RWPE2 (cell line): ENCODE measurements around the gene ALOX15.

Source experiments
- ATAC-seq: fragments of 200-7000 bp; cut with Tn5 transposase; 3 replicates; pipeline ENCODE4 v1.9.1; 2021; ENCODE audit warnings: low read depth
- DNase-seq: peaks from one replicate; pipeline ENCODE4 v3.0.0-alpha.2; 2020; ENCODE audit warnings: low spot score
- H3K27ac ChIP-seq: fragments of 450-650 bp; 2 replicates; pipeline ENCODE4 v1.5.1; 2017; ENCODE audit warnings: mild to moderate bottlenecking; ENCODE audit not compliant: poor library complexity, severe bottlenecking
- H3K27me3 ChIP-seq: fragments of 250-450 bp; sonication (Bioruptor Pico); 2 replicates; pipeline ENCODE4 v1.5.1; 2021; ENCODE audit warnings: mild to moderate bottlenecking, moderate library complexity; ENCODE audit not compliant: insufficient read depth, poor library complexity, severe bottlenecking
- H3K36me3 ChIP-seq: fragments of 250-450 bp; sonication (Bioruptor Pico); 2 replicates; pipeline ENCODE4 v1.5.1; 2020; ENCODE audit warnings: low read depth, mild to moderate bottlenecking, moderate library complexity
- H3K4me1 ChIP-seq: fragments of 250-450 bp; sonication (Bioruptor Pico); 2 replicates; pipeline ENCODE4 v1.5.1; 2021; ENCODE audit warnings: mild to moderate bottlenecking, moderate library complexity; ENCODE audit not compliant: insufficient read depth, poor library complexity, severe bottlenecking
- H3K4me3 ChIP-seq: fragments of 250-450 bp; sonication (Bioruptor Pico); 2 replicates; pipeline ENCODE4 v1.5.1; 2021; ENCODE audit warnings: mild to moderate bottlenecking, moderate library complexity; ENCODE audit not compliant: severe bottlenecking
- H3K9me3 ChIP-seq: fragments of 250-450 bp; sonication (Bioruptor Pico); 2 replicates; pipeline ENCODE4 v1.5.1; 2021; ENCODE audit warnings: mild to moderate bottlenecking, moderate library complexity; ENCODE audit not compliant: severe bottlenecking
- TF ChIP-seq, protein P1 (sequence below): fragments of 450-650 bp; IDR thresholded peaks from one replicate; pipeline ENCODE4 v1.5.1; 2017; ENCODE audit warnings: mild to moderate bottlenecking, moderate library complexity; ENCODE audit not compliant: poor library complexity, severe bottlenecking

The ALOX15 gene

DNA sequence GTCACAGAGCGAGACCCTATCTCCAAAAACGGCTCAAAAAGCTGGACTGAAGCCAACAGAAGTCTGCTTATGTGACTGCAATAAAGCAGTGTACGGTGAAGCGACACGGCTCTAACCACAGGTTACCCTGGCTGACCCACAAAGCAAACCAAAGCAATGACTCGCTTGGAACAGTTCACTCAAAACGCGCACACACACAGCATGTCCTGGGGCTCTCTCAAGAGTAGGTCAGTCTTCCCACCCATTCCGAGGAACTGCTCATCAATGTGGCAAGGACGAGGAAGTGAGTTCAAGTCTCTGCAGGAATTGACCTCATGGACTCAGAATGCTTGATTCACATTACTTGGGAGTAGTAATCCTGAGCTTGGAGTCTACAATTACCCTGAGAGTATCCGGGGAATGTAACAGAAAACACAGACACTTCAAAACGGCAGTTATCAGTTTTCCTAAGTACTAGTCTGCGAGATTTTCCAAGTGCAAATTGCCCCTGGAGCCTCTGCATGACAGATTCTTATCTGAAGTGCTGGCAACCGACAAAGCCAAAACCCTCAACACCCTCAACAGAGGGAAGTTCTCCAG lies 37.1 kb upstream of the ALOX15 start:
- DNase-seq: no peak
- TF ChIP-seq, protein P1, sequence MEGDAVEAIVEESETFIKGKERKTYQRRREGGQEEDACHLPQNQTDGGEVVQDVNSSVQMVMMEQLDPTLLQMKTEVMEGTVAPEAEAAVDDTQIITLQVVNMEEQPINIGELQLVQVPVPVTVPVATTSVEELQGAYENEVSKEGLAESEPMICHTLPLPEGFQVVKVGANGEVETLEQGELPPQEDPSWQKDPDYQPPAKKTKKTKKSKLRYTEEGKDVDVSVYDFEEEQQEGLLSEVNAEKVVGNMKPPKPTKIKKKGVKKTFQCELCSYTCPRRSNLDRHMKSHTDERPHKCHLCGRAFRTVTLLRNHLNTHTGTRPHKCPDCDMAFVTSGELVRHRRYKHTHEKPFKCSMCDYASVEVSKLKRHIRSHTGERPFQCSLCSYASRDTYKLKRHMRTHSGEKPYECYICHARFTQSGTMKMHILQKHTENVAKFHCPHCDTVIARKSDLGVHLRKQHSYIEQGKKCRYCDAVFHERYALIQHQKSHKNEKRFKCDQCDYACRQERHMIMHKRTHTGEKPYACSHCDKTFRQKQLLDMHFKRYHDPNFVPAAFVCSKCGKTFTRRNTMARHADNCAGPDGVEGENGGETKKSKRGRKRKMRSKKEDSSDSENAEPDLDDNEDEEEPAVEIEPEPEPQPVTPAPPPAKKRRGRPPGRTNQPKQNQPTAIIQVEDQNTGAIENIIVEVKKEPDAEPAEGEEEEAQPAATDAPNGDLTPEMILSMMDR: no peak
- peak; percentile 71 for ATAC-seq
- no peaks in the 10 kb centered on the region for H3K9me3 ChIP-seq
- peak overlapping the region; percentile 51 for H3K27ac ChIP-seq
- peaks cover 79% of the 10 kb centered on the region for H3K36me3 ChIP-seq
- H3K4me3 ChIP-seq: no peak overlapping the region
- peaks cover 21% of the 10 kb centered on the region for H3K4me1 ChIP-seq
- H3K27me3 ChIP-seq: no peaks in the 10 kb centered on the region

DNA sequence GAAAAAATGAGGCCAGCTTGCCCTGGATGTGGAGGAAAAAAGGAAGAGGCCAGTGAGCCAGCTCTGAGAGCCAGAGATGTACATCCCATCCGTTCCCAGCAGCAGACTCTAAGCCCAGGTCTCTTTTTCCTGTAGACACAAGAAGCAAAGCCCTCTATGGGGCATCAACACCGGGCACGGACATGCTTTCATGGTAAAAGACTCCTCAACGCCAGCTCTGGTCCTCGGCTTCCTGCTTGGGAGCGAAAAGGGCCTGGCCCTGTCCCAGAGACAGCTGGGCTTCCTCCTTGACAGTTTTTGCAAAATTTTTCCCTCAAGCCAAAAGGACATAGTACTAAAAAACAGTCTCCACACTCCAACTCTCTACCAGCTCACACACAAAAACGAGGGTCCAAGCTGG lies 35.3 kb upstream of the ALOX15 start:
- Histone ChIP-seq H3K4me1 (peaks cover 21% of the 10 kb centered on the region), H3K36me3 (peaks cover 82% of the 10 kb centered on the region), H3K27me3 (no peaks in the 10 kb centered on the region), H3K9me3 (no peaks in the 10 kb centered on the region), H3K4me3 (no peak overlapping the region), H3K27ac (no peak overlapping the region)
- TF ChIP-seq, protein P1: no peak
- no peak for ATAC-seq
- no peak for DNase-seq

DNA sequence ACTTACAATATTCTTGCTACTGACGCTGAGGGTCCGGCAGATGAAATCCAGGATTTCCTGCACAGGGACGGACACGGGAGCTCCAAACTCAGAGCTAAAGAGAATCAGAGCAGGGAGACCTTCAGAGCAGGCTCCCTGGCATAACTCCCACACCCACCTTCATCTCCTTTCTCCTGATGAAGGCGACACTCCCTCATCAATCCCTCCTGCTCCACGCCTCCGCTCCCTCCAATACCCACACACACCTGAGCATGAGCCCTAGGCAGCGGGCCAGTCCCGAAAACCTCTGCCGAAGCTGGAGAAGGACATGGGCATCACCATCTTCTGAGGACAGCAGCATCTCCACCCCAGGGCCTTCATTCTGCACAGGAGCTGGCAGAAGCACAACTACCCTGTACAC lies 34.3 kb upstream of the ALOX15 start:
- TF ChIP-seq, protein P1: no peak
- H3K27ac ChIP-seq: no peak overlapping the region
- peaks cover 78% of the 10 kb centered on the region for H3K36me3 ChIP-seq
- no peaks in the 10 kb centered on the region for H3K9me3 ChIP-seq
- H3K27me3 ChIP-seq: no peaks in the 10 kb centered on the region
- no peak for ATAC-seq
- H3K4me3 ChIP-seq: no peak overlapping the region
- no peak for DNase-seq
- H3K4me1 ChIP-seq: peaks cover 21% of the 10 kb centered on the region

DNA sequence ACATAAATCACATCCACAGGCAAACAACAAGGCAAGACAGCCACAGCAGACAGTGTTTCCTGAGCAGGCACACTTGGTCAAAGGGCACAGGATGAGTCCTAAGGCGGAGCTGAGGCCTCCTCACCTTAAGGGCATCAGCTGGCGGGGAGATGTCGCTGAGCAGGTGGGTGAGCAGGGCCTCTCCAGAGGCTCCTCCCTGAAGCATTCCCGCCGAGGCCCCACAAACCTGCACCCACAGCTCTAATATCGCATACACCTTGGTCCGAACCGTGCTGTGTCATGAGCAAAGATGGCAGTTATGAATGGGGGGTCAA lies 33.2 kb upstream of the ALOX15 start:
- DNase-seq (no peak), ATAC-seq (no peak)
- TF ChIP-seq, protein P1: no peak
- Histone ChIP-seq H3K36me3 (peaks cover 67% of the 10 kb centered on the region), H3K27me3 (no peaks in the 10 kb centered on the region), H3K4me3 (no peak overlapping the region), H3K4me1 (peaks cover 12% of the 10 kb centered on the region), H3K27ac (no peak overlapping the region), H3K9me3 (no peaks in the 10 kb centered on the region)

DNA sequence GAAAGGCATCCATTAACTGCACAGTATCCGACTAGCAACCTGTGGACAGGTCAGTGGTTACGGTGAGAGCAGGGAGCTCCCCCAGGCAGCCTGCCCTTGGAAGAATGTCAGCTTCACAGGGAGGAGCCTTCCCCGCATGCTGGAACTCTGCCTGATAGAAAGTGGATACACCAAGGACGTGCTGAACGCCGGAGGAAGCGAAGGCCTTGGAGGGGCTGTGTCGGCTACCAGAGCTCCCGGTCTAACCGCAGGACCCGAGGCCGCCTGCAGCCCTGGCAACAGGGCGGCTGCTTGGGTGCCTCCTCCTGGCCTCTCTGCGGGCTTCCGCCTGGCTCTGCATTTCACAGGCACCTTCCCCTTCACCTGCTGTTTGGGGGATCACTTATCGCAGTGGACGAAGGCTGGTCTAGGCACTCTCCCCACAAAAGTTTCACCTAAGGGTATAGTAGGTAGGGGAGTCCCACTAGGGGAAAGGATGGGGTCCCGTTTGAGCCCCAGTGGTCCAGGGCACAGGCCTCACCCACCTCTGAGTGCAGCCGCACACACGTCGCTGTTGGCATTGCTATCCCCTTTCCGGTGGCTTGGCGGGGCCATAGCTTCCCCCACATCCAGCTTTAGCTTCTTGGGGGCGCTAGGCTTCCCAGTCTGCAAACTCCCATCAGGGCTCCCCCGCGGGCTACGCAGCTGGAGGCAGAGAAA lies 32.7 kb upstream of the ALOX15 start:
- DNase-seq (no peak), ATAC-seq (no peak)
- peaks cover 67% of the 10 kb centered on the region for H3K36me3 ChIP-seq
- no peak overlapping the region for H3K27ac ChIP-seq
- TF ChIP-seq, protein P1: no peak
- peaks cover 7% of the 10 kb centered on the region for H3K4me1 ChIP-seq
- H3K9me3 ChIP-seq: no peaks in the 10 kb centered on the region
- no peaks in the 10 kb centered on the region for H3K27me3 ChIP-seq
- no peak overlapping the region for H3K4me3 ChIP-seq
